GM23248 (cell line): Measurements from ENCODE around the gene ANGPTL5. TPM values are rescaled to one million over a fixed set of nuclear protein-coding genes. Genes with fewer than 3 reads are reported as not detected.
A peak's percentile ranks its signal among the peaks of the same experiment; 100 is the strongest.

Experiments
- DNase-seq: peaks from one replicate; pipeline ENCODE4 v3.0.0-alpha.2; 2015
- H2AFZ ChIP-seq: fragments of 200-600 bp; sonication (generic); 2 replicates; pipeline ENCODE4 v1.6.1; 2016; ENCODE audit warnings: antibody characterized with exemption
- H3F3A ChIP-seq: fragments of 200-600 bp; sonication (generic); 2 replicates; pipeline ENCODE4 v1.6.1; 2016; ENCODE audit warnings: mild to moderate bottlenecking, antibody characterized with exemption, mixed run types; ENCODE audit not compliant: insufficient read depth
- H3K27ac ChIP-seq: fragments of 200-600 bp; sonication (generic); 2 replicates; pipeline ENCODE4 v1.5.1; 2016; ENCODE audit warnings: mild to moderate bottlenecking
- H3K27me3 ChIP-seq: fragments of 200-600 bp; sonication (generic); replicated peaks from 2 replicates; pipeline ENCODE4 v1.6.1; 2016; ENCODE audit warnings: mild to moderate bottlenecking; ENCODE audit not compliant: insufficient read depth
- H3K36me3 ChIP-seq: fragments of 200-600 bp; sonication (generic); 2 replicates; pipeline ENCODE4 v1.6.1; 2016; ENCODE audit warnings: low read depth, mild to moderate bottlenecking
- H3K4me1 ChIP-seq: fragments of 200-600 bp; sonication (generic); 2 replicates; pipeline ENCODE4 v1.6.1; 2016; ENCODE audit warnings: mild to moderate bottlenecking; ENCODE audit not compliant: insufficient read depth
- H3K4me2 ChIP-seq: fragments of 200-600 bp; sonication (generic); one replicate; pipeline ENCODE4 v1.6.1; 2016; ENCODE audit warnings: mild to moderate bottlenecking; ENCODE audit not compliant: unreplicated experiment
- H3K4me3 ChIP-seq: fragments of 200-600 bp; sonication (generic); 2 replicates; pipeline ENCODE4 v1.5.1; 2016; ENCODE audit warnings: mild to moderate bottlenecking
- H3K79me2 ChIP-seq: fragments of 200-600 bp; sonication (generic); 2 replicates; pipeline ENCODE4 v1.6.1; 2016; ENCODE audit warnings: mild to moderate bottlenecking; ENCODE audit not compliant: insufficient read depth
- H3K9ac ChIP-seq: fragments of 200-600 bp; sonication (generic); 2 replicates; pipeline ENCODE4 v1.6.1; 2016; ENCODE audit warnings: mild to moderate bottlenecking
- H3K9me2 ChIP-seq: fragments of 200-600 bp; sonication (generic); 2 replicates; pipeline ENCODE4 v1.6.1; 2016; ENCODE audit warnings: mixed run types, mild to moderate bottlenecking, moderate library complexity; ENCODE audit not compliant: insufficient read depth
- H3K9me3 ChIP-seq: fragments of 200-600 bp; sonication (generic); one replicate; pipeline ENCODE4 v1.6.1; 2017; ENCODE audit warnings: low read depth
- H4K20me1 ChIP-seq: fragments of 200-600 bp; sonication (generic); 2 replicates; pipeline ENCODE4 v1.6.0; 2016; ENCODE audit not compliant: insufficient read depth
- EZH2 ChIP-seq: fragments of 200-600 bp; sonication (generic); IDR thresholded peaks from 2 replicates; pipeline ENCODE4 v1.6.1; 2018; ENCODE audit warnings: antibody characterized with exemption, mild to moderate bottlenecking; ENCODE audit not compliant: insufficient read depth, poor library complexity, severe bottlenecking
- EZH2phosphoT487 ChIP-seq: fragments of 200-600 bp; sonication (generic); IDR thresholded peaks from 2 replicates; pipeline ENCODE4 v1.6.1; 2018; ENCODE audit warnings: antibody characterized with exemption, moderate library complexity, mild to moderate bottlenecking, low read depth; ENCODE audit not compliant: insufficient read depth
- WGBS, 2 experiments: methylation state at CpG; one replicate each; pipeline ENCODE4 v1.1.6; 2015 to 2017; ENCODE audit warnings: low lambda C conversion rate in 2 of 2, low coverage in 1 of 2; ENCODE audit errors: missing lambda C conversion rate in 2 of 2; 5-methylcytosine and 5-hydroxymethylcytosine counted together
- in situ Hi-C: fragments of 300-500 bp; cut with MboI; formaldehyde crosslinking; loops from 2 replicates; pipeline ENCODE4 v1.15.0; 2020
- polyA plus RNA-seq: library from polyadenylated mRNA; unstranded; fragments of >200 nt; fragmentation: Nextera tagmentation; extraction: Ambion mirVana; gene quantifications from 2 replicates; pipeline ENCODE4 v1.2.1, GENCODE V29; 2016
- total RNA-seq: library from RNA; depleted of rRNA; stranded (reverse); fragments of >200 nt; shearing (Covaris generic); gene quantifications from 2 replicates; pipeline ENCODE4 v1.2.3, GENCODE V29; 2014

Gene ANGPTL5
- total and polyA plus RNA-seq, 2 experiments from 2014 or later: 0.15 TPM; not detected in 1

DNA sequence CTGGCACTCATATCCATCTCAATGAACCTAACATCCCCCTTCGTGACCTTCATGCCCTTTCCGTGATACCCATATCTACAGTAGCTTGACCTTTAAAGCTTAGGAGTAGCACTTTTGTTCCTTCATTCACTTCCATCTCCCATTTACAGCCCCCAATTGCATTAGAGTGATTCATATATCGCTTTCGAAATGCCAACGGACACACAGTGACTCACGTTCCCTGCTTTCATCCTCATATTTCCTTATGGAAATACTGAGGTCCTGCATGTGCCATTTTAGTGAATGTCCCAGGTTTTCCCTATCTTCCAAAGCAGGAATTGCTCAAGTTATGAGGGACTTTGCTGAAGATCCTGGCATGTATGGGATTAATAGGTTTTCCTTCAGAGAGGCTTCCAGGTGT is 45.8 kb downstream of the ANGPTL5 start:
- DNase-seq: peak; percentile 88
- H2AFZ ChIP-seq: no peak overlapping the region

DNA sequence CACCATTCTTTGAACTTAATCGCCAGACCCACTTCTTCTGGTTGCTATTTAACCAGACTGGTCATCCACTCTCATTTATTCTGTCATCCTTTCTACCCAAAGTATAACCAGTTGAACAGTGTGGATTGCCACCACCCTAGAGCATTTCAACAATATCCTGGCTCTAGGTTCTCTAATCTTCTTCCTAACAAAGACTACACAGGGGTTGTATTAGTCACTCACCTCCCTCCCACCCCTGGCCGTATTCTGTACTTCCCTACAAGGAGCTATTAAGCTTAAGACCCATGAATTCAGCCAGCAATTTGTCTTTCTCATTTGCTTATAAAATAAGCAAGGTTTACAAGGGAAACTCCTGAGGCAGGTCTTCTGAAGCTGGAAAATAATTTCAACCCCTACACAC is 48.4 kb downstream of the ANGPTL5 start:
- TF ChIP-seq EZH2 (no peak), EZH2phosphoT487 (no peak)
- Histone ChIP-seq H3K4me1 (peaks cover 63% of the 10 kb centered on the region), H3K27ac (no peak overlapping the region), H3K9me2 (no peaks in the 10 kb centered on the region), H3K4me2 (peak overlapping the region; percentile 40), H3K36me3 (no peaks in the 10 kb centered on the region), H3F3A (peaks cover 58% of the 10 kb centered on the region), H3K4me3 (no peak overlapping the region), H2AFZ (no peak overlapping the region), H4K20me1 (no peaks in the 10 kb centered on the region), H3K27me3 (no peaks in the 10 kb centered on the region), H3K9me3 (no peaks in the 10 kb centered on the region), H3K9ac (no peak overlapping the region), H3K79me2 (no peaks in the 10 kb centered on the region)
- WGBS, 2 experiments: 77 to 82% methylated on average over 2 of the region's 2 CpGs
- in situ Hi-C loops: no loop called here
- DNase-seq: no peak

More for the DNA sequence above, 45.8 kb downstream of the ANGPTL5 start:
- Histone ChIP-seq H3F3A (peaks cover 38% of the 10 kb centered on the region), H4K20me1 (no peaks in the 10 kb centered on the region), H3K9me3 (no peaks in the 10 kb centered on the region), H3K27me3 (no peaks in the 10 kb centered on the region), H3K4me1 (peaks cover 48% of the 10 kb centered on the region), H3K27ac (peak overlapping the region; percentile 38; the same call in 1 of the 2 replicates), H3K9ac (no peak overlapping the region), H3K4me3 (no peak overlapping the region), H3K9me2 (no peaks in the 10 kb centered on the region), H3K4me2 (no peak overlapping the region), H3K79me2 (no peaks in the 10 kb centered on the region), H3K36me3 (no peaks in the 10 kb centered on the region)
- in situ Hi-C loops: no loop called here
- TF ChIP-seq EZH2 (no peak), EZH2phosphoT487 (no peak)
- WGBS, 2 experiments: 46% methylated on average over 6 of the region's 6 CpGs

- Histone ChIP-seq H3K9me3 (no peaks in the 10 kb centered on the region), H3K4me3 (peak overlapping the region; percentile 9), H4K20me1 (no peaks in the 10 kb centered on the region), H3K4me2 (peak overlapping the region; percentile 40), H3K9ac (no peak overlapping the region), H3K36me3 (no peaks in the 10 kb centered on the region), H3K9me2 (no peaks in the 10 kb centered on the region), H3K27ac (peak overlapping the region; percentile 70), H3K27me3 (no peaks in the 10 kb centered on the region), H3K79me2 (no peaks in the 10 kb centered on the region), H2AFZ (no peak overlapping the region), H3K4me1 (peaks cover 65% of the 10 kb centered on the region), H3F3A (peaks cover 69% of the 10 kb centered on the region)
- 67% methylated on average over 5 of the region's 5 CpGs for WGBS, 2 experiments
- TF ChIP-seq EZH2 (no peak), EZH2phosphoT487 (0 out of 2 replicates have a peak, but pooled peaks have one; percentile 45)
- in situ Hi-C loops: no loop called here
- peak; percentile 77 for DNase-seq
Observed at GRCh38 chr11:101866619-101867491, 49.5 kb downstream of the ANGPTL5 start.

DNA sequence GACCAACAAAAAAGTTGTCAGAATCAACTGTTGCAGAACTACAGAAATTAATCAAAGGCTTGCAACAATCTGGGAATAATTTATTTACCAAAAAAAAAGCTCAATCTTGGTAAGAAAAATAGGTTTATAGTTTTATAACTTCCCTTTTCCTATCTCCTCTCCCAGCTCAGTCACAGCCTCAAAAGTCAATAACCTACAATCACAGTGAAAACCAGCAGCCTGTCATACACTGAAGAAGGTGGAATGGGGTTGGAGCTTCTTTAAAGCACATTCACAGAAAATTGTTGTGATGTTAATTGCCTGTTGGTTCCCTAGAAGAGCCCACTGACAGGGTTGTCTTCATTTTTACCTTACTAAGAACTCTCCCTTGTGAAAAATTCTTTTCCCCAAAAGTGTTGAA is 52.2 kb downstream of the ANGPTL5 start:
- Histone ChIP-seq H4K20me1 (no peaks in the 10 kb centered on the region), H3K9ac (no peak overlapping the region), H3K9me3 (no peaks in the 10 kb centered on the region), H3K4me2 (peak overlapping the region; percentile 51), H3K79me2 (no peaks in the 10 kb centered on the region), H3F3A (peaks cover 63% of the 10 kb centered on the region), H3K36me3 (no peaks in the 10 kb centered on the region), H3K27me3 (no peaks in the 10 kb centered on the region), H3K4me3 (no peak overlapping the region), H3K27ac (peak overlapping the region; percentile 78), H3K9me2 (no peaks in the 10 kb centered on the region), H2AFZ (no peak overlapping the region), H3K4me1 (peaks cover 61% of the 10 kb centered on the region)
- in situ Hi-C loops: no loop called here
- DNase-seq: no peak
- TF ChIP-seq EZH2 (no peak), EZH2phosphoT487 (no peak)
